Ovary (tissue), 3 donors: ENCODE measurements around the gene SNX18.

Source experiments
- CTCF ChIP-seq, 3 donors: fragments of 450-650 bp in 2 of 3; fragments of 200-600 bp in 1 of 3; IDR thresholded peaks; one replicate each; pipeline versions ENCODE4 v1.5.1 to v1.8.0; 2016 to 2022; ENCODE audit warnings: antibody characterized with exemption in 3 of 3, mild to moderate bottlenecking in 1 of 3
- EP300 ChIP-seq: sonication (generic); formaldehyde crosslinking; IDR thresholded peaks from one replicate; pipeline ENCODE4 v1.6.1; 2017; ENCODE audit warnings: antibody characterized with exemption
- donor health status: DM: no; HTN: no; CAD: no.

- TF ChIP-seq CTCF (IDR thresholded peaks at IDR 0.05) (no peak), EP300 (no peak)
These were observed 6.0 kb downstream of the SNX18 start for GRCh38 chr5:54523534-54523933.
